Prostate gland (tissue), 2 donors: ENCODE data around the gene AGBL4. TPM values are rescaled to one million over a fixed set of nuclear protein-coding genes. Genes with fewer than 3 reads are reported as not detected.

ENCODE experiments used
- DNase-seq: peaks from one replicate; pipeline ENCODE4 v3.0.0-alpha.2; 2019; ENCODE audit warnings: low spot score
- H3K27ac ChIP-seq, 2 donors: fragments of 200-600 bp; sonication (generic); 2 replicates each; pipeline ENCODE4 v1.5.1; 2017 to 2019
- H3K27me3 ChIP-seq: fragments of 200-600 bp; sonication (generic); replicated peaks from 2 replicates; pipeline ENCODE4 v1.5.1; 2019; ENCODE audit not compliant: insufficient read depth
- H3K36me3 ChIP-seq, 2 donors: fragments of 200-600 bp; sonication (generic); 1 replicate in 1 of 2; 2 replicates in 1 of 2; pipeline versions ENCODE4 v1.5.1 to v1.8.1; 2017 to 2019
- H3K4me1 ChIP-seq: fragments of 200-600 bp; sonication (generic); replicated peaks from 2 replicates; pipeline ENCODE4 v1.5.1; 2019
- H3K4me3 ChIP-seq, 2 donors: fragments of 200-600 bp; sonication (generic); 2 replicates each; pipeline ENCODE4 v1.5.1; 2017 to 2019
- H3K9me3 ChIP-seq: fragments of 200-600 bp; sonication (generic); 2 replicates; pipeline ENCODE4 v1.5.1; 2017
- POLR2A ChIP-seq: fragments of 450-650 bp; IDR thresholded peaks from one replicate; pipeline ENCODE4 v1.6.1; 2016; ENCODE audit warnings: antibody characterized with exemption, mild to moderate bottlenecking
- POLR2AphosphoS5 ChIP-seq: sonication (generic); formaldehyde crosslinking; IDR thresholded peaks from one replicate; pipeline ENCODE4 v1.6.1; 2017; ENCODE audit warnings: antibody characterized with exemption
- WGBS: methylation state at CpG from one replicate; pipeline ENCODE4 v1.1.5; 2018; 5-methylcytosine and 5-hydroxymethylcytosine counted together
- intact Hi-C: fragments of 100-400 bp; cut with DNase I; formaldehyde crosslinking; loops from one replicate; pipeline ENCODE4 v1.14.2; 2022
- total RNA-seq, 2 donors: library from RNA; depleted of rRNA; stranded (reverse); fragments of >200 nt; gene quantifications; one replicate each; pipeline ENCODE4 v1.1.0, GENCODE V29; 2016
- TF ChIP-seq, protein P1 (sequence below), 4 experiments: fragments of 200-600 bp in 2 of 4; fragments of 450-650 bp in 2 of 4; sonication (generic) in 2 of 4; IDR thresholded peaks; 1 replicate in 3 of 4; 2 replicates in 1 of 4; pipeline ENCODE4 v1.5.1; 2016 to 2019; ENCODE audit warnings: antibody characterized with exemption in 4 of 4, mild to moderate bottlenecking in 2 of 4, moderate library complexity in 2 of 4

Gene AGBL4
- total RNA-seq, 2 donors from 2014 or later = 0.82 to 2.7 TPM

DNA sequence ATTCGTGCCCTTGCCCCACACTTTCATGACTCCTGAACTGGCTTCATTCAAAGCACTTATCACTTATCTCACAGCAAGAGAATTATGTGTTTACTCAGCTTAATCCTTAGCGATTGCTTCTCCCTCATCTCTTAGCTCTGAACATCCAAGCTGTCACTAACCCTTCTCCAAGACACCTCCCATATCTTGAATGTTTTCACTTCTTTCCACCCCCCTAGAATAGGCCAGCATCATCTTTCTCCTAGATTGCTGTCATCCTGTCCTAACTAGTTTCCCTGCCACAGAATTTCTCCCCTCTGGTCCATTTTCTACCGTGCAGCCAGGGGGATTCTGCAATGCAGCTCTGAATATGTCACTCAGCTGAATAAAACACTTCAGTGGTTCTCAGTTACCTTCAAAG, 1483.2 kb downstream of the AGBL4 start:
- H3K27me3 ChIP-seq = no peaks in the 10 kb centered on the region
- H3K4me1 ChIP-seq = no peaks in the 10 kb centered on the region
- H3K36me3 ChIP-seq = no peaks in the 10 kb centered on the region
- intact Hi-C loops = no loop called here
- no peak overlapping the region for H3K27ac ChIP-seq
- TF ChIP-seq, protein P1, sequence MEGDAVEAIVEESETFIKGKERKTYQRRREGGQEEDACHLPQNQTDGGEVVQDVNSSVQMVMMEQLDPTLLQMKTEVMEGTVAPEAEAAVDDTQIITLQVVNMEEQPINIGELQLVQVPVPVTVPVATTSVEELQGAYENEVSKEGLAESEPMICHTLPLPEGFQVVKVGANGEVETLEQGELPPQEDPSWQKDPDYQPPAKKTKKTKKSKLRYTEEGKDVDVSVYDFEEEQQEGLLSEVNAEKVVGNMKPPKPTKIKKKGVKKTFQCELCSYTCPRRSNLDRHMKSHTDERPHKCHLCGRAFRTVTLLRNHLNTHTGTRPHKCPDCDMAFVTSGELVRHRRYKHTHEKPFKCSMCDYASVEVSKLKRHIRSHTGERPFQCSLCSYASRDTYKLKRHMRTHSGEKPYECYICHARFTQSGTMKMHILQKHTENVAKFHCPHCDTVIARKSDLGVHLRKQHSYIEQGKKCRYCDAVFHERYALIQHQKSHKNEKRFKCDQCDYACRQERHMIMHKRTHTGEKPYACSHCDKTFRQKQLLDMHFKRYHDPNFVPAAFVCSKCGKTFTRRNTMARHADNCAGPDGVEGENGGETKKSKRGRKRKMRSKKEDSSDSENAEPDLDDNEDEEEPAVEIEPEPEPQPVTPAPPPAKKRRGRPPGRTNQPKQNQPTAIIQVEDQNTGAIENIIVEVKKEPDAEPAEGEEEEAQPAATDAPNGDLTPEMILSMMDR (IDR thresholded peaks at IDR 0.05) = no peak
- no peak for TF ChIP-seq POLR2A
- TF ChIP-seq POLR2AphosphoS5 = no peak
- DNase-seq = no peak
- no peaks in the 10 kb centered on the region for H3K9me3 ChIP-seq
- WGBS = 21% methylated on average over 3 of the region's 3 CpGs
- H3K4me3 ChIP-seq = no peak overlapping the region

DNA sequence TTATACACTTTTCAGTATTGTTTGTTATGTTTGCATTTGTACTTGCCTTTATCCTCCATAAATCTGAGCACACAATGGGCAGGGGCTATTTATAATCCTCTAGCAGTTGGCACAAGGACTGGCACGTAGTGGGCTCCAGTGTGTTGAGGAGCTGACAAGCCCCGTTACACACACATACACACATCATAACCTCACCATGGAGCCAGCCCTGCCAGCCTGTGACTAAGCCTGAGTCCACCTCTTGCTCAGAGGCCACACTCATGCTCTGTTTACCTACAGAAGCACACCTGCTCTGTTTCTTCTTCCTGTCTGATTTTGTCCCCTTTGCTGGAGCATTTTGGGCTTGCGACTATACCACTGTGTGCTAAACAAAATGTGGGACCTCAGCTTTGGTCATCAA, 1487.3 kb downstream of the AGBL4 start:
- H3K4me3 ChIP-seq = no peak overlapping the region
- no peaks in the 10 kb centered on the region for H3K27me3 ChIP-seq
- intact Hi-C loops = no loop called here
- no peaks in the 10 kb centered on the region for H3K36me3 ChIP-seq
- DNase-seq = no peak
- no peak overlapping the region for H3K27ac ChIP-seq
- no peak for TF ChIP-seq POLR2A
- TF ChIP-seq POLR2AphosphoS5 = no peak
- TF ChIP-seq, protein P1 (IDR thresholded peaks at IDR 0.05) = no peak
- WGBS = 69% methylated on average over 3 of the region's 3 CpGs
- no peaks in the 10 kb centered on the region for H3K9me3 ChIP-seq
- H3K4me1 ChIP-seq = no peaks in the 10 kb centered on the region

DNA sequence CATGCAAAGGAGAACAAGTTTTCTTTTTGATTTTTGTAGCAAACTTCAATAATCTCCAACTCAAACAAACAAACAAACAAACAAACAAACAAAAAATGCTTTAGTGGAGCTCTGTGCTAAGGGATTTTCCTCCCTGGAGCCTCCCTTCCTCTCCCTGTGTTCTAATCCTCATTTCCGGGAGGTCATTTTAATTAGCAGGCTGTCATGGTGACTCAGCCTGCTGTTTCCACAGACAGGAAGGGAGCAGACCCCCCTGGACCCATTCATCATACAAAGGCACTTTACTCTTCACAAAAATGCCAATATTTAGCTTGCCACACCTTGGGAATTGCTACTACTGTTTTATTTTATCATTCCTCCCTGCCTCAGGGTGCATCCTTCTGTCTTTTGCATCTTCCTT, 1490.8 kb downstream of the AGBL4 start:
- Histone ChIP-seq H3K4me1 (no peaks in the 10 kb centered on the region), H3K9me3 (no peaks in the 10 kb centered on the region), H3K4me3 (no peak overlapping the region), H3K27ac (no peak overlapping the region), H3K27me3 (no peaks in the 10 kb centered on the region), H3K36me3 (no peaks in the 10 kb centered on the region)
- 15% methylated on average over 1 of the region's 1 CpG for WGBS
- DNase-seq = no peak
- intact Hi-C loops = no loop called here
- TF ChIP-seq POLR2A (no peak), POLR2AphosphoS5 (no peak)
- TF ChIP-seq, protein P1 (IDR thresholded peaks at IDR 0.05) = no peak

DNA sequence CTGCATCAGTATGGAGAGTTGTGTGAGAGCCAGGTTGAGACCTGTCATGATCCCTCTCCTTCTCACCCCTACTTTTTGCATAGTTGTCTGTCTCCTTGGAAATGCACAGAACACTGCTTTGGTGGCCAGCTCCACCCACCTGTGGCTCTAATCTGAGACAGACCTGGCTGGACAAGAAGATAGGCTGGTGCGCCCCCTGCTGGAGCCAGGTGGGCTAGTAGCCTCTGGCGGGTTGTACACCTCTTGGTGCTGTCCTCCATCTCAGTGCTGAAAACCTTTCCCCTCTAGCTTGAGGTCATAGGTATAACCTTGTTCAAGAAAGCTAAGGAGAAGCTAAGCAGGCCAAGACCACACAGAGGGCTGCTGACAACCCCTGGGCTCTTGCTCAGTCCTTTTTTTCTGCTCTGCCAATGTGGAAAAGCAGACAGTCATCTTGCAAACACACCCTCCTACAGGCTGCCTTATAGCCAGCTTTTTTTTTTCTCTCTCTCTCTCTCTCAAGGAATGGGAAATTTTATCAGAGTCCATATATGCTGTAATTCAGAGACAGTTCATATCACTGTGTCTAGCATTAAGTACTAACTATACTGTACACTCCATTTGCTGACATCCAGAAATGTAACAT, 1492.9 kb downstream of the AGBL4 start:
- Histone ChIP-seq H3K4me3 (no peak overlapping the region), H3K27me3 (no peaks in the 10 kb centered on the region), H3K27ac (no peak overlapping the region), H3K4me1 (no peaks in the 10 kb centered on the region), H3K36me3 (no peaks in the 10 kb centered on the region), H3K9me3 (no peaks in the 10 kb centered on the region)
- peak; percentile 64 for DNase-seq
- intact Hi-C loops = no loop called here
- TF ChIP-seq, protein P1 (IDR thresholded peaks at IDR 0.05) = peak in 3 of 4 experiments; percentile 45 to 75 (median 60)
- TF ChIP-seq POLR2AphosphoS5 = peak; percentile 11
- no peak for TF ChIP-seq POLR2A
- WGBS = 5% methylated on average over 2 of the region's 2 CpGs

DNA sequence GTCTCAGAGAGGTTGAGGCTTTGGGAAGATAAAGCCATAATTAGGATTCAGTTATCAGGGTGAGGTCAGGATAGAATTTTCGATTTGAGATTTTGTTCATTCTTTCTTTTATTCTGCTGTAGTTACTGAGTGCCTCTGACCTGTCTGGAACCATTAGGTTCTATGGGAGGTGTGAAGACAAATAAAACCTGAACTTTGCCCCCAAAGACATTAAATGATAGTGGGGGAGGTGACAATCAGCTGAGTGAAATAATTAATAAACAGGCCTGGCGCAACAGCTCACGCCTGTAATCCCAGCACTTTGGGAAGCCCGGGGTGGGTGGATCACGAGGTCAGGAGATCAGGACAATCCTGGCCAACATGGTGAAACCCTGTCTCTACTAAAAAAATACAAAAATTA, 1496.7 kb downstream of the AGBL4 start:
- peak overlapping the region; percentile 18 to 59 for H3K27ac ChIP-seq
- intact Hi-C loops = no loop called here
- no peaks in the 10 kb centered on the region for H3K27me3 ChIP-seq
- no peak for TF ChIP-seq POLR2A
- TF ChIP-seq, protein P1 (IDR thresholded peaks at IDR 0.05) = no peak
- no peak for TF ChIP-seq POLR2AphosphoS5
- WGBS = 84% methylated on average over 5 of the region's 5 CpGs
- H3K36me3 ChIP-seq = no peaks in the 10 kb centered on the region
- no peak for DNase-seq
- no peaks in the 10 kb centered on the region for H3K4me1 ChIP-seq
- no peaks in the 10 kb centered on the region for H3K9me3 ChIP-seq
- no peak overlapping the region for H3K4me3 ChIP-seq
